Large intestine (tissue), 3 donors: ENCODE results near the gene SUGT1. TPM values are rescaled to one million over a fixed set of nuclear protein-coding genes. Genes with fewer than 3 reads are reported as not detected.
"Not testable (repeated sequence)": the region's sequence is repeated elsewhere in the genome, so short reads cannot be mapped to it uniquely, and the experiment has no call there.

Source experiments
- DNase-seq, 2 donors: peaks; one replicate each; pipeline versions ENCODE4 v3.0.0 to v3.0.0-alpha.2; 2013
- H3K27ac ChIP-seq: one replicate; pipeline ENCODE4 v1.5.1; 2013; ENCODE audit warnings: low read length
- H3K27me3 ChIP-seq: 2 replicates; pipeline ENCODE4 v1.6.1; 2013; ENCODE audit warnings: low read length; ENCODE audit not compliant: control insufficient read depth, insufficient read depth
- H3K36me3 ChIP-seq: 2 replicates; pipeline ENCODE4 v1.6.1; 2013; ENCODE audit warnings: low read length; ENCODE audit not compliant: control insufficient read depth, insufficient read depth
- H3K4me1 ChIP-seq: one replicate; pipeline ENCODE4 v1.6.1; 2013; ENCODE audit warnings: low read length; ENCODE audit not compliant: control insufficient read depth, insufficient read depth
- H3K4me3 ChIP-seq: one replicate; pipeline ENCODE4 v1.5.1; 2013; ENCODE audit warnings: low read length
- H3K9me3 ChIP-seq: one replicate; pipeline ENCODE4 v1.6.1; 2013; ENCODE audit warnings: mild to moderate bottlenecking, low read depth, low read length, moderate library complexity; ENCODE audit not compliant: control insufficient read depth
- WGBS: methylation state at CpG from one replicate; pipeline ENCODE4 v1.1.5; 2013; ENCODE audit warnings: low lambda C conversion rate; ENCODE audit not compliant: insufficient coverage; 5-methylcytosine and 5-hydroxymethylcytosine counted together
- polyA plus RNA-seq: library from polyadenylated mRNA; unstranded; fragments of 120-200 nt; gene quantifications from one replicate; pipeline ENCODE4 v1.2.1, GENCODE V29; 2013

SUGT1 gene
- polyA plus RNA-seq, 1 donor: 47.3 TPM

GRCh38 chr13:52617070-52618060, 35.3 kb upstream of the SUGT1 start:
- Histone ChIP-seq H3K27ac (peak overlapping the region; percentile 66), H3K4me3 (peak overlapping the region; percentile 61), H3K36me3 (peaks cover 2% of the 10 kb centered on the region), H3K4me1 (no peaks in the 10 kb centered on the region), H3K27me3 (no peaks in the 10 kb centered on the region), H3K9me3 (no peaks in the 10 kb centered on the region)
- WGBS: no CpG with 5 or more reads among the region's 51 CpGs
- peak; percentile 69 to 83 for DNase-seq

GRCh38 chr13:52631083-52631690, 21.4 kb upstream of the SUGT1 start:
- not testable (repeated sequence) for H3K4me1 ChIP-seq, H3K4me3 ChIP-seq, H3K27ac ChIP-seq, H3K27me3 ChIP-seq, DNase-seq, H3K9me3 ChIP-seq
- peaks cover 20% of the 10 kb centered on the region for H3K36me3 ChIP-seq
- no CpG with 5 or more reads among the region's 7 CpGs for WGBS

- H3K9me3 ChIP-seq: no peaks in the 10 kb centered on the region
- H3K36me3 ChIP-seq: peaks cover 16% of the 10 kb centered on the region
- no peak overlapping the region for H3K27ac ChIP-seq
- no peak for DNase-seq
- H3K4me1 ChIP-seq: no peaks in the 10 kb centered on the region
- 83% methylated on average over 1 of the region's 5 CpGs for WGBS
- H3K27me3 ChIP-seq: no peaks in the 10 kb centered on the region
- no peak overlapping the region for H3K4me3 ChIP-seq
These were observed 13.8 kb upstream of the SUGT1 start for GRCh38 chr13:52638666-52639328.

GRCh38 chr13:52642131-52642530, 10.5 kb upstream of the SUGT1 start, which contains the start of gene HNRNPA1L2:
Gene HNRNPA1L2 (plus strand): TSS chr13:52642431. CDS start chr13:52642493, 62 bp downstream.
- H3K36me3 ChIP-seq: peaks cover 20% of the 10 kb centered on the region
- no peak for DNase-seq
- H3K4me3 ChIP-seq: no peak within 1 kb of the TSS
- no peak within 1 kb of the TSS for H3K27ac ChIP-seq
- H3K27me3 ChIP-seq: no peaks in the 10 kb centered on the region
- H3K9me3 ChIP-seq: no peaks in the 10 kb centered on the region
- no CpG with 5 or more reads among the region's 7 CpGs for WGBS
- no peaks in the 10 kb centered on the region for H3K4me1 ChIP-seq

- H3K27ac ChIP-seq: no peak overlapping the region
- peaks cover 18% of the 10 kb centered on the region for H3K36me3 ChIP-seq
- no peak overlapping the region for H3K4me3 ChIP-seq
- whole genome bisulfite sequencing: no CpG with 5 or more reads among the region's 3 CpGs
- no peaks in the 10 kb centered on the region for H3K4me1 ChIP-seq
- H3K27me3 ChIP-seq: no peaks in the 10 kb centered on the region
- DNase-seq: no peak
- no peaks in the 10 kb centered on the region for H3K9me3 ChIP-seq
These were observed 8.5 kb upstream of the SUGT1 start for GRCh38 chr13:52644108-52644507.

- no peak overlapping the region for H3K4me3 ChIP-seq
- DNase-seq: no peak
- H3K36me3 ChIP-seq: peaks cover 12% of the 10 kb centered on the region
- H3K4me1 ChIP-seq: no peaks in the 10 kb centered on the region
- H3K9me3 ChIP-seq: no peaks in the 10 kb centered on the region
- no peak overlapping the region for H3K27ac ChIP-seq
- H3K27me3 ChIP-seq: no peaks in the 10 kb centered on the region
These were observed 5.7 kb upstream of the SUGT1 start for GRCh38 chr13:52646967-52647366.

GRCh38 chr13:52650731-52651130, 1.9 kb upstream of the SUGT1 start:
- WGBS: no CpG with 5 or more reads among the region's 6 CpGs
- peak overlapping the region; percentile 74 for H3K4me3 ChIP-seq
- no peaks in the 10 kb centered on the region for H3K27me3 ChIP-seq
- H3K36me3 ChIP-seq: peaks cover 8% of the 10 kb centered on the region
- no peaks in the 10 kb centered on the region for H3K9me3 ChIP-seq
- no peak overlapping the region for H3K27ac ChIP-seq
- H3K4me1 ChIP-seq: no peaks in the 10 kb centered on the region
- peak in 1 of 2 donors; percentile 8 for DNase-seq

- H3K27ac ChIP-seq: peak overlapping the region; percentile 97
- H3K36me3 ChIP-seq: peaks cover 10% of the 10 kb centered on the region
- peak overlapping the region; percentile 74 for H3K4me3 ChIP-seq
- no peaks in the 10 kb centered on the region for H3K4me1 ChIP-seq
- no peaks in the 10 kb centered on the region for H3K9me3 ChIP-seq
- no peaks in the 10 kb centered on the region for H3K27me3 ChIP-seq
- DNase-seq: no peak
- no CpG with 5 or more reads among the region's 7 CpGs for WGBS
These were observed 790 bp upstream of the SUGT1 start for GRCh38 chr13:52651897-52652195.

GRCh38 chr13:52652980-52653303, 306 bp downstream of the SUGT1 start:
- Histone ChIP-seq H3K4me1 (no peaks in the 10 kb centered on the region), H3K27me3 (no peaks in the 10 kb centered on the region), H3K36me3 (peaks cover 14% of the 10 kb centered on the region), H3K9me3 (no peaks in the 10 kb centered on the region), H3K27ac (peak overlapping the region; percentile 97), H3K4me3 (peak overlapping the region; percentile 74)
- no peak for DNase-seq
- WGBS: 3% methylated on average over 7 of the region's 18 CpGs

- H3K4me3 ChIP-seq: no peak overlapping the region
- no peak overlapping the region for H3K27ac ChIP-seq
- H3K27me3 ChIP-seq: no peaks in the 10 kb centered on the region
- no peak for DNase-seq
- 100% methylated on average over 2 of the region's 2 CpGs for WGBS
- peaks cover 36% of the 10 kb centered on the region for H3K36me3 ChIP-seq
- H3K4me1 ChIP-seq: no peaks in the 10 kb centered on the region
- H3K9me3 ChIP-seq: no peaks in the 10 kb centered on the region
These were observed 6.7 kb downstream of the SUGT1 start for GRCh38 chr13:52659340-52659739.
